ENCODE data around the gene ATP9B. TPM values are rescaled to one million over a fixed set of nuclear protein-coding genes. Genes with fewer than 3 reads are reported as not detected.
A peak's percentile ranks its signal among the peaks of the same experiment; 100 is the strongest.

ATP9B gene
- total RNA-seq, 1 experiment from 2014 or later = 44.4 TPM

GRCh38 chr18:79305911-79306310 lies 236.7 kb downstream of the ATP9B start:
- no peak for DNase-seq (ENCODE audit: low read depth, low spot score)
- no peaks in the 10 kb centered on the region for H3K27me3 ChIP-seq (ENCODE audit: control insufficient read depth, insufficient read depth, low read length)
- peaks cover 3% of the 10 kb centered on the region for H3K36me3 ChIP-seq (ENCODE audit: control insufficient read depth, insufficient read depth, low read length)
- BruUV-seq (replicated peaks) = no TSS peak
- ChIA-PET POLR2A (no interaction called here), CTCF (no interaction called here)
- no peaks in the 10 kb centered on the region for H3K9me3 ChIP-seq (ENCODE audit: control insufficient read depth, insufficient read depth, low read depth, low read length)
- intact Hi-C loops (cut with micrococcal nuclease; ENCODE audit: unreplicated experiment) = no loop called here
- H3K4me3 ChIP-seq (ENCODE audit: low read depth in 2 of 2, low read length in 2 of 2) = no peak overlapping the region
- in situ Hi-C loops (cut with HindIII; ENCODE audit: low pct_unique_long_range_greater_than_20kb, low sequenced_read_pairs) = no loop called here
- no peaks in the 10 kb centered on the region for H3K4me1 ChIP-seq (ENCODE audit: control insufficient read depth, insufficient read depth, low read length)
- H3K27ac ChIP-seq (ENCODE audit: low read length) = no peak overlapping the region
- no peak for TF ChIP-seq SIN3A (IDR thresholded peaks at IDR 0.05; ENCODE audit: borderline replicate concordance, insufficient read depth, low read depth, low read length)
- TF ChIP-seq REST (IDR thresholded peaks at IDR 0.05; ENCODE audit: insufficient read depth in 1 of 2, low read depth in 2 of 2, low read length in 1 of 2) = no peak
- no peak for TF ChIP-seq CTCF (IDR thresholded peaks at IDR 0.05)
- TF ChIP-seq POLR2AphosphoS5 (IDR thresholded peaks at IDR 0.05; ENCODE audit: low read depth, low read length) = no peak
- TF ChIP-seq TCF7L2 (IDR thresholded peaks at IDR 0.05; ENCODE audit: low read depth, low read length) = no peak
- no peak for ATAC-seq

GRCh38 chr18:79309614-79310358 lies 240.6 kb downstream of the ATP9B start:
- H3K27ac ChIP-seq (ENCODE audit: low read length) = no peak overlapping the region
- no peak for TF ChIP-seq REST (IDR thresholded peaks at IDR 0.05; ENCODE audit: insufficient read depth in 1 of 2, low read depth in 2 of 2, low read length in 1 of 2)
- no peak for TF ChIP-seq CTCF (IDR thresholded peaks at IDR 0.05)
- no peak for TF ChIP-seq POLR2AphosphoS5 (IDR thresholded peaks at IDR 0.05; ENCODE audit: low read depth, low read length)
- TF ChIP-seq TCF7L2 (IDR thresholded peaks at IDR 0.05; ENCODE audit: low read depth, low read length) = no peak
- no peak for TF ChIP-seq SIN3A (IDR thresholded peaks at IDR 0.05; ENCODE audit: borderline replicate concordance, insufficient read depth, low read depth, low read length)
- no peak overlapping the region for H3K4me3 ChIP-seq (ENCODE audit: low read depth in 2 of 2, low read length in 2 of 2)
- TSS peak; percentile 19 for BruUV-seq (replicated peaks)
- intact Hi-C loops (cut with micrococcal nuclease; ENCODE audit: unreplicated experiment) (no loop called here), in situ Hi-C loops (cut with HindIII; ENCODE audit: low pct_unique_long_range_greater_than_20kb, low sequenced_read_pairs) (no loop called here)
- POLR2A ChIA-PET = no interaction called here
- H3K9me3 ChIP-seq (ENCODE audit: control insufficient read depth, insufficient read depth, low read depth, low read length) = no peaks in the 10 kb centered on the region
- DNase-seq (ENCODE audit: low read depth, low spot score) (no peak), ATAC-seq (peak; percentile 47; the same call in 1 of the 2 replicates)
- peaks cover 3% of the 10 kb centered on the region; the same call in 1 of the 2 replicates for H3K36me3 ChIP-seq (ENCODE audit: control insufficient read depth, insufficient read depth, low read length)
- CTCF ChIA-PET = no interaction called here
- no peaks in the 10 kb centered on the region for H3K27me3 ChIP-seq (ENCODE audit: control insufficient read depth, insufficient read depth, low read length)
- no peaks in the 10 kb centered on the region for H3K4me1 ChIP-seq (ENCODE audit: control insufficient read depth, insufficient read depth, low read length)

Measured in Panc1 (cell line).